GM21390 (cell line): Measurements from ENCODE around the gene BACH1.
"Not testable (repeated sequence)": the region's sequence is repeated elsewhere in the genome, so short reads cannot be mapped to it uniquely, and the experiment has no call there.

Source experiments
- ATAC-seq: cut with Tn5 transposase; IDR thresholded peaks from one replicate; pipeline ENCODE4 v1.9.1; 2021; ENCODE audit not compliant: unreplicated experiment

The BACH1 gene

DNA sequence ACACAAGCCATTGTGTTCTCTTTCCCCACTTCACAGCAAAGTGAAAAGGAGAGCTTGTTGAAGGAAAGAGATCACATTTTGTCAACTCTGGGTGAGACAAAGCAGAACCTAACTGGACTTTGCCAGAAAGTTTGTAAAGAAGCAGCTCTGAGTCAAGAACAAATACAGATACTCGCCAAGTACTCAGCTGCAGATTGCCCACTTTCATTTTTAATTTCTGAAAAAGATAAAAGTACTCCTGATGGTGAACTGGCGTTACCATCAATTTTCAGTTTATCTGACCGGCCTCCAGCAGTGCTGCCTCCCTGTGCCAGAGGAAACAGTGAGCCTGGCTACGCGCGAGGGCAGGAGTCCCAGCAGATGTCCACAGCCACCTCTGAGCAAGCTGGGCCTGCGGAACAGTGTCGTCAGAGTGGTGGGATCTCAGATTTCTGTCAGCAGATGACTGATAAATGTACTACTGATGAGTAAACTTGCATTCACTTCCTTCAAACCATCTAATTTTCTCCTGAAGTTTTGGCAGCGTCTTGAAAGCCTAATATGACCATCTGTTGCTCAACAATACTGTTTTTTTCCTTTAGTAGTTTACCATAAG is 43.7 kb downstream of the BACH1 start:
- peak; percentile 73 for ATAC-seq

DNA sequence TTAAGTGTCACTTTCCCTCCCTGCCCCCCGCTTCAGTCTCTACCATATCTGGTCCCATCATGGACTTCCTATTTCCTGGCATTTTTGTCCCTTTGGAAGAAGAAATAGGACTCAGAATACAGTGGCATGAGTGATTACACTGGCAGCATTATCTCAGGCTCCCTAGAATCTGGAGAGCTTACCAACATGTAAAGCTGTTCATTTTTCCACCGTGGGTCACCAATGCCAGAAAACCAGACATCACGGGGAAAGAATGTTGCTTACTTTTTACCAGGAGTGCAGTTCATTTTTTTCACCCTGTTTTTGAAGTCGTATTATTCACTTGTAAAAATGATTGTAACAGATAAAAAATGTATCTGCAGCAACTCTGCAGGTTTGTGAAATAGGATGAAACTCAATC is 44.8 kb downstream of the BACH1 start:
- no peak for ATAC-seq

DNA sequence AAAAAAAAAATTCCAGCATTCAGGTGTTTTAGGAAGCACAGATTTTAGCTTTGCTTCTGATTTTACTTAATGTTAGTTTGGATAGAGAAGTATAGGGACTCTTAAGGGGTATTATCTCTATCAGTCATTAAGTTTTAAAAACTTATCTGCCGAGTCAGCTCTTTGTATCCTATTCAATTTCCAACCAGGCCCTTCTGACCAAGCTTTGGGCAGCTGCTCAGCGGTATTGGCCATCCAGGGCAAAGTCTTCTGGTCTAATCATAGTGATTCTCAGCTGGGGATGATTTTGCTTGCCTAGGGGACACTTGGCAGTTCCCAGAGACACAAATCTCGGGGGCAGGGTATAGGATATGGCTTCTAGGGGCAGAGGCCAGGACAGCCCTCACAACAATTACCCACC is 47.6 kb downstream of the BACH1 start:
- ATAC-seq, result no peak

DNA sequence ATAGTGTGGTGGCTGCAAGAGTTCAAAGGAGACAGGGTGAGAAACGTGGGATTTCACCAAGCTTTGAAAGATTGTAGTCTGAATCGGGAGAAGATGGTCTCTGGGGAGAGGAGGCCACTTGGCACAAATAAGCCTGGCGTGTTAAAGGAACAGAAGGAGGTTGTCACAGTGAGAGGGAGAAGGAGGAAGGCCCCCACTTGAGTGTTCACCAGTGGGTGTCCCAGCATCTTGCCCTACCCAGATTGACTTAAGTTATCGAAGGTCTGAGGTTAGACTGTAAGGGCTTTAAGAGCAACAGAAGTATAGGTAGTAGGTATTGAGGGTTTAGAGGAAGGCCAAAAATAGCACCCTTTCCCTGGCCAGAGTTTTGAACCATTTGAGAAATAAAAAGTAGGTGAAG is 48.0 kb downstream of the BACH1 start:
- no peak for ATAC-seq

DNA sequence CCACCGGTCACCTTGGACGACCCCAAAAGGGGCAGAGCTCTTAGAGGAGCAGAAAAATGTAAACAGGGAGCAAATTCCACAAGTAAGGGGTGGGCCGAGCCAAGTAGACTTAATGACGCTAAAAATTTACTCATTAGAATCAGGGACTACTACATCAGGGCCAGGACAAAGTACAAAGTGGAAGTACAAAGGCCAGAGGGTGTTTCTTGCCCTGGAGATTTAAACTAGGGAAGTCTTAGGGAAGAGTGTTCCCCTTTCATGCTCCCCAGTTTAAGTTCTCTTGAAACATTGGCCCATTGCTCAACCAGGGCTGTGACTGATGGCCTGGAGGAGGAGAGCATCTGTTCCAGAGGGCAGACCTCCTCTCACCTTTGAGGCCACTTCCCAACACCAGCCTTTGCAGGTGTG is 48.6 kb downstream of the BACH1 start:
- ATAC-seq, result no peak

DNA sequence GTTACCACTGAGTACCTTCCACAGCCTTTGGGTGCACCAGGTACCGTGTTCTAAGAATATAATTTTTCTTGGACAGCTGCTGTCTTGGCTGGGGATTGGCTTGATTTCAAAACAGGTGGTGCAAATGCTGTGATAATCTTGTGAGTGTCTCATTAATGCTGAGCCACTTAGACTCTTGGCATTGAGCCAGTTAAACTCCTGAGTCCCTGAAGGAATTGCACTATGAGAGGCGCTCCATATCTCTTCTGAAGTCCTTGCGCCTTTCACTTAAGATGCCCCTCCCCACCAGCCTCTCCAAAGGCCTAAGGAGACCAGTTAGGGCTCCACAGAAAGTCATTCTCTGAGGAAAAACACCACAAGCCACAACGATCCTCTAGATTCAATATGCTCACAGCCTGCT is 51.0 kb downstream of the BACH1 start:
- ATAC-seq, result no peak

- no peak for ATAC-seq
Observed at GRCh38 chr21:29350246-29350779, 51.6 kb downstream of the BACH1 start.

DNA sequence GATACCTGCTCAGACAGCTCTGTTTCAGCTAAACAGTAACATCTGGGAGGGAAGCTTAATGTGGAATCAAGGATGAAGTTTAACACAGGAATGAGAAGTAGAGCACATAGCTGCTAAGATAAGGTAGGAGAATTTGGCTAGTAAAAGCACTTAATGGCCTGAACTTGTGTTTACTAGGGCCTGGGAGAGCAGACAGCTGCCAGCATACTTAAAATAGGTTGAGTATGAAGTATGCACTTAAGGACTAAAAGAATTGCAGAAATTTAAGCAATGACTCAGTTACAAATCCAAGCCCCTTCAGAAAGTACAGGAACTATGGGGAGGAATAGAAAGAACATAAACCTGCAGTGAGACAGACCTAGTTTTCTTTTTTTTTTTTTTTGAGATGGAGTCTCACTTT is 53.0 kb downstream of the BACH1 start:
- ATAC-seq, result no peak

DNA sequence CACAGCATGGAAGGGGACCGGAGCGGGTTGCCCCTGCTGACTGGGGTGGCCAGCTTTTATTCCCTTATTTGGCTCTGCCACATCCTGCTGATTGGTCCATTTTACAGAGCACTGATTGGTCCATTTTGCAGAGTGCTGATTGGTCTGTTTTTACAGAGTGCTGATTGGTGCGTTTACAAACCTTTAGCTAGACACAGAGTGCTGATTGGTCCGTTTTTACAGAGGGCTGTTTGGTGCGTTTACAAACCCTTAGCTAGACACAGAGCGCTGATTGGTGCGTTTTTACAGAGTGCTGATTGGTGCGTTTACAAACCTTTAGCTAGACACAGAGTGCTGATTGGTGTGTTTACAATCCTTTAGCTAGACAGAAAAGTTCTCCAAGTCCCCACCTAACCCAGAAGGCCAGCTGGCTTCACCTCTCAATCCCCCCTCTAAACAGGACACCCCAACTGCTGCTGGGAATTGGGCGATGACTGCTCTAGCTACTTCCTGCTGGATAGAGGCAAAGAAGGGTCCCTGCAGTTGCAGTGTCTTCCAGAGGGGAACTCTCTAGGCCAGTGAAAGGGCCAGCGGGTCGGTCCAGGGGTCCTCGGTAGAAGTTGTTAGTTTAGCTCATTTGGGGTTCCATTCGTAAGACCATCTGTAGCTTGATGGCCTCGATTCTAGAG is 56.5 kb downstream of the BACH1 start:
- ATAC-seq, result not testable (repeated sequence)

- not testable (repeated sequence) for ATAC-seq
Observed at GRCh38 chr21:29356291-29356690, 57.6 kb downstream of the BACH1 start.

DNA sequence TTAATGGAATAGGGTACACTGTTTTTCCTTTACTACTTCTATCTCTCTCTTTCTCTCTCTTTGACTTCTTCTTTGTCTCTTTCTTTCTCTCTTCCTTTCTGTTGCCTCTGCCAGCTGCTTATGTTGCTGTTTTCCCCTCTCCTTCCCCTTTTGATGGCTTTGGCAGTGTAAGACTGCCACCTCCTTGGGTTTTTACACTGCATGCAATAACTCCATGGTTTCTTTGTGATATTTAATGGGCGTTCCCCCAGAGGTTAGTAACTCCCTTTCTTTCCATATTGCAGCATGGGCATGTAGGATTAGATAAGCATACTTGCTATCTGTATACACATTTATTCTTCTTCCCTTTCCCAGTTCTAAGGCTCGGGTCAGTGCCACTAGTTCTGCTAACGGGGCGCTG is 58.1 kb downstream of the BACH1 start:
- not testable (repeated sequence) for ATAC-seq

DNA sequence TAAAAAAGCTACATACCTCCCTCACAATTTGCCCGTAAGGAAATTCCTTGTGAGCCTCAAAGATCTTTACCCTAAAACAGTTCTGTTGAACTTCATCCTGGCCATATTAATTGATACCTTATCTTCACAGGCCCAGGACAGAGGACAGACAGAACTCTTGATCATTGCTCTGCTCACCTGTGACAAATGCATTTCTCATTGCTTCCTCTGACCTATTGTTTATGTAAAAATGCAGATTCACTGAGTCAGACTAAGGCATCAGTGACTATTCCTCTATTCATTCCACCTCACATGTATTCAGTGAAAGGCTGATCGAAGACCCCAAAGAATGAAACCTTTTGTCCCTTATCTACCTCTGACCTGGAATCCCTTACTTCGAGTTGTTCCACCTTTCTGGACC is 61.0 kb downstream of the BACH1 start:
- ATAC-seq, result no peak

GRCh38 chr21:29360799-29361765 is 62.4 kb downstream of the BACH1 start:
- ATAC-seq, result no peak

DNA sequence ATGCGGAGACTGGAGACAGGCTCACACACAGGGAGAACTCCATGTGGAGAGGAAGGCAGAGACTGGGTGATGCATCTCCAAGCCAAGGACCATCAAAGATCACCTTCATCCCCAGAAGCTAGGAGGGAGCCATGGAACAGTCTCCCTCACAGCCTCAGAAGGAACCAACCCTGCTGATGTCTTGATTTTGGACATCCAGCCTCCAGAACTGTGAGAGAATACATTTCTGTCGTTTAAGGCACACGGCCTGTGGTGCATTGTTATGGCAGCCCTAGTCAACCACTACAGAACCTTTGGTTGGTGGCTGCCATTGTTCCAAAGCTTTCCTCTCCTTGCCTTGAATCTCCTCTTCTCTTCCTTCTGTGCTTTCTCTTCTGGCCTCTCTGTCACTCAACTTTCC is 64.0 kb downstream of the BACH1 start:
- no peak for ATAC-seq

- no peak for ATAC-seq
Observed at GRCh38 chr21:29365661-29366265, 67.0 kb downstream of the BACH1 start.

DNA sequence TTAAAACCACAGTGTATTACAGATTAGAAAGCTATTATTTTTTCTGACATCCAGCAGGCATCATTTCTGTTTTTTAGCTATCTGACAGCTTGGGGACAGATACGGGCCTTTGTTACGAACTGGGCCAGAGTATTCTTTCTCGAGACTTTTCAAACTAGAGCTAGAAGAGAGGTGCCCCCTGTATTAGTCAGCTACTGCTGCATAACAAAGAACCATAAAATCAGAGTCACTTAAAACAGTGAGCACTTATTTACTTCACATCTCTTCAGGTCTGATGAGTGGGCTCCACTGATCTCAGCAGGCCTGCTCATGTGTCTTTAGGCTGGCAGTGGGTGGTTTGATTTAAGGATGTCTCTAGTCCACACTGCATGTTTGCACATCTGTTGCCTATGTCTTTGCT is 67.8 kb downstream of the BACH1 start:
- no peak for ATAC-seq

- ATAC-seq, result no peak
Observed at GRCh38 chr21:29367335-29367734, 68.6 kb downstream of the BACH1 start.

GRCh38 chr21:29368906-29369305 is 70.2 kb downstream of the BACH1 start:
- ATAC-seq, result no peak

DNA sequence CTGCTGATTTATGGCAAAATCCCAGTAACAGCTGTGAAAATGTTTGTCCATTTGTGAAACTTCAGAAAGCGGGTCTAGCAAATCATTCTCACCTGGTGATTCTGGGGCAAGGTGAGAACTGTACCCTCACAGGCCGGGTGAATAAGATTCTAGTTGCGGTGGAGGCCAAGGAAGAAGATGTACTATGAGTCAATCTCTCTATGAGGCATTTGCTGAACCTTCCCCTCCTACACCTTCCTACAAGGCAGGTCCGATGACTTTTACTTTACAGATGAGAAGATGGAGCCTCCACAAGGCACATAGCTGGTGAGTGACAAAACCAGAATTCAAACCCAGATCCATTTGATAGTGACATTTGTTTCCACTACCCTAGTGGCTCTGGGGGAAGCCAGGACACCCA is 72.7 kb downstream of the BACH1 start:
- ATAC-seq, result no peak

- ATAC-seq, result peak; percentile 81
Observed at GRCh38 chr21:29372063-29372802, 73.5 kb downstream of the BACH1 start.

DNA sequence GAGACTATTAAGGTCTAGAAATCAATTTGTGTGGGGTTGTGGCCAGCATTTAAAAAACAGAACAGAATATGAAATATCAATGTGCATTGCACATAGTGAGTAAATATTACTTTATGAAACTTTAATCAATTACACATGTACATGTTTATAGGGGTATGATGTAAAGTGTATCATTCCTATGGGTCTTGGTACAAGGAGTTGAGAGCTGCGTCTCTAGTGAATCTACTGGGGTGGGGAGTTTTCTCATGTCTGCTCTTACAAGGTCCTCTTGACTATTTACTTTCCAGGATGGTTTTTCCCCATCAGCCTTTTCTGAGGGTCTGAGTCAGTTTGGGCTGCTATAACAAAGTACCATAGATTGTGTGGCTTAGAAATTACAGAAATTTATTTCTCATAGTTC is 75.8 kb downstream of the BACH1 start:
- no peak for ATAC-seq
